ENCODE results near the gene PRUNE1.

PRUNE1 gene

GRCh38 chr1:150973258-150973835, 34.9 kb upstream of the PRUNE1 start:
- peak overlapping the region; percentile 87 to 94 for H3K27ac Mint-ChIP-seq
- H3K27me3 Mint-ChIP-seq, result no peaks in the 10 kb centered on the region
- ATAC-seq, result peak; percentile 15
- H3K9me3 Mint-ChIP-seq, result no peaks in the 10 kb centered on the region
- peaks cover 79% of the 10 kb centered on the region for H3K4me1 Mint-ChIP-seq
- DNase-seq, result peak; percentile 27 to 38
- H3K4me3 Mint-ChIP-seq, result peak overlapping the region; percentile 82 to 94

GRCh38 chr1:150973836-150974579, 34.2 kb upstream of the PRUNE1 start:
- Mint-ChIP-seq H3K4me1 (peaks cover 80% of the 10 kb centered on the region), H3K4me3 (peak overlapping the region; percentile 92 to 94), H3K27me3 (no peaks in the 10 kb centered on the region), H3K27ac (peak overlapping the region; percentile 87 to 94), H3K9me3 (no peaks in the 10 kb centered on the region)
- ATAC-seq (peak; percentile 34), DNase-seq (peak; percentile 44 to 54)

GRCh38 chr1:150974580-150975478, 33.4 kb upstream of the PRUNE1 start, which contains the start of gene CERS2:
CERS2 (minus strand) TSS chr1:150974835; CDS start chr1:150969090, 5,745 bp downstream.
- peak within 1 kb of the TSS; percentile 93 to 94 for H3K27ac Mint-ChIP-seq
- H3K4me1 Mint-ChIP-seq, result peaks cover 85% of the 10 kb centered on the region
- peak within 1 kb of the TSS; percentile 92 to 94 for H3K4me3 Mint-ChIP-seq
- ATAC-seq, result peak; percentile 59
- no peaks in the 10 kb centered on the region for H3K27me3 Mint-ChIP-seq
- no peaks in the 10 kb centered on the region for H3K9me3 Mint-ChIP-seq
- DNase-seq, result peak; percentile 68 to 70

GRCh38 chr1:150976401-150976821, 31.8 kb upstream of the PRUNE1 start:
- no peak for ATAC-seq
- no peak for DNase-seq
- Mint-ChIP-seq H3K4me1 (peaks cover 70% of the 10 kb centered on the region), H3K9me3 (no peaks in the 10 kb centered on the region), H3K27ac (peak overlapping the region in 1 of 2 donors; percentile 93), H3K4me3 (peak overlapping the region; percentile 88 to 92), H3K27me3 (no peaks in the 10 kb centered on the region)

- Mint-ChIP-seq H3K4me1 (peaks cover 63% of the 10 kb centered on the region), H3K27ac (peak overlapping the region; percentile 77 to 93), H3K9me3 (no peaks in the 10 kb centered on the region), H3K4me3 (peak overlapping the region; percentile 88 to 92), H3K27me3 (no peaks in the 10 kb centered on the region)
- ATAC-seq (peak; percentile 69), DNase-seq (peak; percentile 62 to 86)
These were observed 31.2 kb upstream of the PRUNE1 start for GRCh38 chr1:150976879-150977694.

- Mint-ChIP-seq H3K27me3 (no peaks in the 10 kb centered on the region), H3K4me1 (peaks cover 46% of the 10 kb centered on the region), H3K27ac (peak overlapping the region in 1 of 2 donors; percentile 25), H3K9me3 (no peaks in the 10 kb centered on the region), H3K4me3 (peak overlapping the region; percentile 55 to 77)
- DNase-seq (peak; percentile 85 to 87), ATAC-seq (peak; percentile 66)
These were observed 28.9 kb upstream of the PRUNE1 start for GRCh38 chr1:150979092-150980056.

GRCh38 chr1:150981177-150981804, 27.0 kb upstream of the PRUNE1 start:
- H3K27ac Mint-ChIP-seq, result no peak overlapping the region
- H3K4me3 Mint-ChIP-seq, result no peak overlapping the region
- no peaks in the 10 kb centered on the region for H3K9me3 Mint-ChIP-seq
- no peak for DNase-seq
- no peaks in the 10 kb centered on the region for H3K27me3 Mint-ChIP-seq
- ATAC-seq, result no peak
- H3K4me1 Mint-ChIP-seq, result peaks cover 34% of the 10 kb centered on the region

- H3K4me1 Mint-ChIP-seq, result peaks cover 26% of the 10 kb centered on the region
- ATAC-seq (no peak), DNase-seq (no peak)
- H3K27me3 Mint-ChIP-seq, result no peaks in the 10 kb centered on the region
- H3K9me3 Mint-ChIP-seq, result no peaks in the 10 kb centered on the region
- H3K4me3 Mint-ChIP-seq, result no peak within 1 kb of the TSS
- no peak within 1 kb of the TSS for H3K27ac Mint-ChIP-seq
These were observed 26.2 kb upstream of the PRUNE1 start, which contains the start of gene ANXA9 for GRCh38 chr1:150981805-150982712. ANXA9 (plus strand) TSS chr1:150982292; CDS start chr1:150983106, 814 bp downstream.

- Mint-ChIP-seq H3K4me3 (no peak overlapping the region), H3K9me3 (no peaks in the 10 kb centered on the region), H3K4me1 (peaks cover 5% of the 10 kb centered on the region), H3K27me3 (no peaks in the 10 kb centered on the region), H3K27ac (peak overlapping the region in 1 of 2 donors; percentile 86)
- ATAC-seq, result no peak
- DNase-seq, result no peak
These were observed 22.9 kb upstream of the PRUNE1 start for GRCh38 chr1:150985179-150985825.

GRCh38 chr1:150987924-150988323, 20.3 kb upstream of the PRUNE1 start:
- Mint-ChIP-seq H3K27me3 (no peaks in the 10 kb centered on the region), H3K4me1 (peaks cover 5% of the 10 kb centered on the region), H3K27ac (peak overlapping the region in 1 of 2 donors; percentile 22), H3K4me3 (no peak overlapping the region), H3K9me3 (no peaks in the 10 kb centered on the region)
- no peak for DNase-seq
- no peak for ATAC-seq

GRCh38 chr1:150992626-150993025, 15.6 kb upstream of the PRUNE1 start:
- no peaks in the 10 kb centered on the region for H3K9me3 Mint-ChIP-seq
- H3K4me3 Mint-ChIP-seq, result no peak overlapping the region
- no peaks in the 10 kb centered on the region for H3K27me3 Mint-ChIP-seq
- H3K27ac Mint-ChIP-seq, result no peak overlapping the region
- H3K4me1 Mint-ChIP-seq, result peaks cover 11% of the 10 kb centered on the region
- DNase-seq, result no peak
- ATAC-seq, result no peak

- H3K9me3 Mint-ChIP-seq, result no peaks in the 10 kb centered on the region
- no peak overlapping the region for H3K4me3 Mint-ChIP-seq
- ATAC-seq (no peak), DNase-seq (no peak)
- H3K4me1 Mint-ChIP-seq, result peaks cover 10% of the 10 kb centered on the region
- H3K27me3 Mint-ChIP-seq, result no peaks in the 10 kb centered on the region
- no peak overlapping the region for H3K27ac Mint-ChIP-seq
These were observed 14.0 kb upstream of the PRUNE1 start for GRCh38 chr1:150994248-150994647.
